Stimulated activated naive B cell treated with anti-CD40 and anti-IgM and Interleukin-4, amounts not matched to agents 10 μg/mL and 1 μg/mL and 100 μg/mL, for 72 hours (primary cell): ENCODE measurements around the gene ATP13A5.

Experiments
- ATAC-seq, 2 donors: fragments of 150-1000 bp; cut with Tn5 transposase; replicated peaks; 2 replicates each; pipeline ENCODE4 v1.10.0; 2021; ENCODE audit warnings: moderate library complexity in 1 of 2
- DNase-seq: peaks from one replicate; pipeline ENCODE4 v3.0.0; 2021
- H3K27ac Mint-ChIP-seq: one replicate; pipeline ENCODE4 v1.8.0; 2022; ENCODE audit warnings: mild to moderate bottlenecking, mixed read lengths
- H3K27me3 Mint-ChIP-seq, 2 donors: one replicate each; pipeline ENCODE4 v1.8.0; 2022; ENCODE audit warnings: mixed read lengths in 2 of 2
- H3K36me3 Mint-ChIP-seq, 2 donors: one replicate each; pipeline ENCODE4 v1.8.0; 2022; ENCODE audit warnings: mixed read lengths in 2 of 2, mild to moderate bottlenecking in 1 of 2
- H3K4me1 Mint-ChIP-seq, 2 donors: one replicate each; pipeline ENCODE4 v1.8.0; 2022; ENCODE audit warnings: mixed read lengths in 2 of 2, mild to moderate bottlenecking in 1 of 2
- H3K4me3 Mint-ChIP-seq, 2 donors: one replicate each; pipeline ENCODE4 v1.8.0; 2022; ENCODE audit warnings: mild to moderate bottlenecking in 2 of 2, mixed read lengths in 2 of 2, moderate library complexity in 1 of 2
- H3K9me3 Mint-ChIP-seq, 2 donors: one replicate each; pipeline ENCODE4 v1.8.0; 2022; ENCODE audit warnings: mixed read lengths in 2 of 2, mild to moderate bottlenecking in 1 of 2

Gene ATP13A5

DNA sequence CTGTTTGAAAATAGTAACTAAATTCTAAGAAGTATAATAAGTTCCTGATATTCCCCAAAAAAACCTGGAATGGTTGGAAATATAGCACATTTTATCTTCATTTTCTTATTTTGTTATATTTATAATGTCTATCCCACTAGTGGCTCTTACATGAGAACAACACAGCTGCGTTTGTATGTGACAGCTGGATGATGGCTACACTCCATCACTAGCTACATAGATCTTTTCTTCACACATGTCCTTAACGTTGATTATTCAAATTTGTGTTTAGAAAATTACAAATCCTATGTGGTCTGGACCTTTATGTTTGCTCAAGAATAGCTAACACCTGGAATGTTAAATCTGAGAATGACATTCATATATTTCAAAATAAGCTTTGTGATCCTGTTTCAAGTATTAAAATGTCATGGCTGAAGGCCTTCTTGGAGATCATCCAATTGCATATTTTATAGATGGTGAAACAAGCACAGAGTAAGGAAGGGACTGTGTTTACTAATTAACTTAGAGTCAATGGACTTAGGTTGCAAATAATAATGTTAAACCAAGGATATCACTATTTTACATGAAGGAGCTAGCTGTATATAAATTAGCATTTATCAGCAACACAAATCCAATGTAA, 60.8 kb downstream of the ATP13A5 start:
- H3K9me3 Mint-ChIP-seq: peaks cover 0 to 3% of the 10 kb centered on the region in 2 donors
- H3K27me3 Mint-ChIP-seq: no peaks in the 10 kb centered on the region
- H3K4me1 Mint-ChIP-seq: no peaks in the 10 kb centered on the region
- H3K27ac Mint-ChIP-seq: no peak overlapping the region
- H3K4me3 Mint-ChIP-seq: no peak overlapping the region
- H3K36me3 Mint-ChIP-seq: no peaks in the 10 kb centered on the region
- ATAC-seq (no peak), DNase-seq (no peak)

DNA sequence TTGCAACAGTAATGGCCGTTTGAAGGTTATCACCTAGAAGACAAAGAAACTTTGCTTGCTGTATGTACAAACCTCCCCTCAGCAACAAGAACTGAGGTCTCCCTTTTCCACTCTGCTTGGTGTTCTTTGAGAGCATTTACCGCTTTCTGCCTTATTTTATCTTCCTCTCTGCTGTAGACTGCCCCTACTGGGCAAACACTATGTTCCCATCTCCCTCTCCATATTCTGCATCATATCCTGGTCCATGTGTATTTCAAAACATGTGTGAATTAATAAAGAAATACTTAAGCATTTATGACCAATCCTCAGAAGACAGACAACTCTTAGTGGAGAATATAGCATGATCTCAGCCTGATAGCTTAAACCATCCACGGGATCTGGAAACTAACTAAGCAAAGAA, 64.4 kb downstream of the ATP13A5 start:
- H3K27ac Mint-ChIP-seq: no peak overlapping the region
- H3K4me1 Mint-ChIP-seq: no peaks in the 10 kb centered on the region
- no peaks in the 10 kb centered on the region for H3K36me3 Mint-ChIP-seq
- no peak for DNase-seq
- H3K9me3 Mint-ChIP-seq: peaks cover 0 to 3% of the 10 kb centered on the region in 2 donors
- no peak overlapping the region for H3K4me3 Mint-ChIP-seq
- H3K27me3 Mint-ChIP-seq: peaks cover 0 to 5% of the 10 kb centered on the region in 2 donors
- no peak for ATAC-seq

DNA sequence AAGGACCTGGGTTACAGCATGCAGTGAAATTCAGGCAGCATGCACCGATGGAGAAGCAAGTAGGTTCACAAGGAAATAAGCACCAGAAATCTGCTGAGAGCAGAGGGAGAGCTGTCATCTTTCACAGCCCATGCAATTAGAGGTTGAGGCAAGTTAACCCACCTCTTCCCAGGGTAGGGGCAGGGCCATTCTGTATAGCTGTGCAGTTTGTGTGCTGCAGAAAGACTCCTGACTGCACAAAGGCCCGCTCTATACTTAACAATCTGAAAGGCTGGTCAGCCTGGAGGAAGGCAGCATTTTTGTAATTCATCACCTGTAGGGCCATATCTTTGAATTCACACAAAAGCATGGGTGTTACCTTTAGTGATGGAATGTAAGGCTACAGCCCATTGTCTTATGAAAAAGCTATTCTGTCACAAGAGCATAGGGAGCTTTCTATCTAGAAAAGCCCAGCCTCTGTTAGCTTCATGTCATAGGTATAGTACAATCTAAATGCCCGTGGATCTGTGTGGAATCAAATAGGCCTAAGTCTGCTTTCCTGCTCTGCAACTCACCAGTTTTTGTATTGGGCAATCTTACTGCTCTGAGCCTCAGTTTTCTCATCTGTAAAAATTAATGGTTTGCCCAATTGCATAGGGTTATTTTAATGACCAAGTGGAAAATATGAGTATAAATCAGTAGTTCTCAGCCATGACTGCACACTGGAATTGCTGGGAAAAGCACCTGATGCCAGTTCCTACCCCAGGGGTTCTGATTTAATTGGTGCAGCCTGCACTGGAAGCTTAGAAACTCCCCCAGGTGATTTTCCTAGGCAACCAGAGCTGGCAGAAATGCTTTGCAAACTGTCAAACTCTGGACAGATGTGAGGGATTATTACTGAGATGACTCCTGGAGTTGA, 65.2 kb downstream of the ATP13A5 start:
- Mint-ChIP-seq H3K4me1 (no peaks in the 10 kb centered on the region), H3K36me3 (no peaks in the 10 kb centered on the region), H3K9me3 (peaks cover 0 to 3% of the 10 kb centered on the region in 2 donors), H3K27ac (no peak overlapping the region), H3K27me3 (peaks cover 0 to 5% of the 10 kb centered on the region in 2 donors), H3K4me3 (no peak overlapping the region)
- DNase-seq (no peak), ATAC-seq (no peak)

DNA sequence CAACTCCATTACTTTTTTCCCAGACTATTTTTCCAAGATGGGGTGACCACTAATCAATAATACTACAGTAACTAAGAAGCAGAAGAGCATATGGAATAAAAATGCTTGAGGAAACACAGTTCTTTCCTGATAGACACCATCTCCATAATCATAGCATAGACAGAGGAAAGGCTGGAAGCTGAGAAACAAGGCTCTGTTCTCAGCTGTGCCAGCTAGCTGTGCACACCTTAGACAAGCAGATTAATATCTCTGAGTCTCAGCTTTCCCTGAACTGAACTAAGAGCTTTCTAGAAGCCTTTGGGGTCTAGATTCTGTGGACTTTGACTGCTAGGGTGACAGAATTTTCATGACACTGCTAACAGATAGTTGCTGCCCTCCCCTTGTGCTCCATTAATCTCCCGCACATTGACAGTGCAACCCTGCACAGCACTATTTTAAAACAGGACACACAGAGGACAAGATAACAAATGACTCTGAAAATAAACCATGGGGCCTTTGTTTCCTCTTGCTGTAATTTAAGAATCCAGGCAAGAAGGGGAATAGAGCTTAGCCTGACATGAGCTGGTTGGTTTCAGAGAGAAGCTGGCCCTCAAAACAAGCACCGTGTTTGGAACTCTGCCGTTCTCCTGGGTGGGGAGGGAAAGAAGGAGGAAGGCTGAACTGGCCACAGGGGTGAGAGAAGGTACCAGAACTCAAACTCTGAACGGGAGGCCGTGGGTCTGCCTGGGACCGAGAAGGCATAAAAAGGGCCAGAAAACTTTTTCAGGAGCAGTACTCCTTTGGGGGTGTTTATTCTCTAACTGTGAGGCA, 67.4 kb downstream of the ATP13A5 start:
- Mint-ChIP-seq H3K36me3 (no peaks in the 10 kb centered on the region), H3K4me1 (no peaks in the 10 kb centered on the region), H3K27ac (no peak overlapping the region), H3K9me3 (peaks cover 0 to 3% of the 10 kb centered on the region in 2 donors), H3K4me3 (no peak overlapping the region), H3K27me3 (peaks cover 0 to 5% of the 10 kb centered on the region in 2 donors)
- DNase-seq: no peak
- no peak for ATAC-seq

DNA sequence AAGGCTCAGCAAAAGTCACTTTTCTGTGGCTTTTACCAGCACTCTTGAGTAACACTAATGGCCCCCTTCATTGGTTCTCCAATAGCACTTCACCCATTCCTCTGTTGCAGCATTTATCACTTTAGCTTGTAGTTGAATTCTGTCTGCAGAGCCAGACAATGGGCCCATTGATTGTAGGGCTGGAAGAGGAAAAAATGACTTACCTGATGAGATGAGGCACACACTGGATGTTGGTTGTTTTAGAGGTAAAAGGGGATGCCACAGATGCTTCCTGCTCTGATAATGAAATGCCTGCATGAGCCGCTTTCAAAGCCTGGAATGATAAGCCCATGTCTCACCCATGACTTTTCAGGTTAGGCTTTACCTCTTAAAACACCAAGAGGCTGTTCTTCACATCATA, 73.2 kb downstream of the ATP13A5 start:
- Mint-ChIP-seq H3K27ac (no peak overlapping the region), H3K9me3 (no peaks in the 10 kb centered on the region), H3K27me3 (peaks cover 0 to 9% of the 10 kb centered on the region in 2 donors), H3K36me3 (no peaks in the 10 kb centered on the region), H3K4me1 (no peaks in the 10 kb centered on the region), H3K4me3 (no peak overlapping the region)
- no peak for ATAC-seq
- no peak for DNase-seq

DNA sequence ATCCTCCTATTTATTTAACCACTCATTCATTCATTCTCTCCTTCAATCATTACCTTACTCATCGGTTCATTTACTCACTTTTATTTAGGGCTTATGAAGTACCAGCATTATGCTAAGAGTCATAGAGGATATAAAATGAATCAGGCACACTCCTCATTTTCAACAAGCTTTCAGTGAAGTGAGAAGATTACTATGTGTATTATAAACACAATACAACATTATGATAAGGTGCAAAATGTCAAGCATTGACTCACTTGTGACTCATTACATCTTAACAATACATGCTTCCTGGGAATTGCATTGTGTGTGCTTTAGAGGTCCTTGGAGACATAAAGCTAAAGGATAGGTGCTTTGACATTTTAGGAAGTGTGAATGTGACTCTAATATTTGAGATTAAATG, 77.1 kb downstream of the ATP13A5 start:
- Mint-ChIP-seq H3K27ac (no peak overlapping the region), H3K36me3 (no peaks in the 10 kb centered on the region), H3K9me3 (peaks cover 2 to 5% of the 10 kb centered on the region in 2 donors), H3K4me1 (no peaks in the 10 kb centered on the region), H3K27me3 (peaks cover 0 to 4% of the 10 kb centered on the region in 2 donors), H3K4me3 (no peak overlapping the region)
- DNase-seq (no peak), ATAC-seq (no peak)

DNA sequence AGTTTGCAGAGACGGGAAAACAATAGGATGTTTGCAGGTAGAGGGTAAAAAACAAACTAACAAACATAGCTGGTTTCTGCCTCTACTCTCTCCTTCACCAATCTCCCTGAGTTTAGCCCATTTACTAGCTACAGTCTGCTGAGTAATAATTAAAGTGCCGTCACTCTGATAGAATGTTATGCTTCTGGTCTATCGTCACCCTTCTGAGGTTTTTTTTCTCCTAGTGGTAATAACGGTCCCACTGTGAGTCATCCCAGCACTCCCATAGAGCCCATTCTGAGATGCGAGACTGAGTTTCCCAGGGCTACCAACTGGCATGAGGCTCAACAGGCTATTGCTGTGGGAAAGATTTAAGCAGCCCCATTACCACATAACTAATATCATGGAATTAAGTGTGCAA, 81.1 kb downstream of the ATP13A5 start:
- H3K36me3 Mint-ChIP-seq: no peaks in the 10 kb centered on the region
- ATAC-seq: no peak
- H3K9me3 Mint-ChIP-seq: peaks cover 6 to 13% of the 10 kb centered on the region in 2 donors
- H3K4me3 Mint-ChIP-seq: no peak overlapping the region
- no peak for DNase-seq
- no peak overlapping the region for H3K27ac Mint-ChIP-seq
- H3K27me3 Mint-ChIP-seq: no peaks in the 10 kb centered on the region
- H3K4me1 Mint-ChIP-seq: no peaks in the 10 kb centered on the region

DNA sequence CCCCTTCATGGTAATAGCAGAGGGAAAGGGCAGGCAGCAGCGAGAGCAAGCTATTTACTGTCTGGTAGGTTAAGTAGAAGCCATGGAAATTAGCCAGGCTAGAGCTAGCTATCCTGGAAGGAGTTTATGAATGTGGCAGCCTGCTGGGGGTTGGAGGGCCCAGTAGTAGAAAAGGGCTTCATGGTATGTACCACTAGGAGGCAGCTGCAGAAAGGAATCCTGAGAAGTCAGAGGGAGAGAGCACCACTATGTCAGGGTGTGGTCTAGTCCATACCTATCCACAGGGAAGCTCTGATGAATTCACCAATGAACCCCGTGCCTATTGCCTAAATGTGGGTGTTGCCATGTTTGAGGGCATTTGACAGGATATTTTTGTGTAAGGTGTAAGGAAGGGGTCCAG, 82.6 kb downstream of the ATP13A5 start:
- Mint-ChIP-seq H3K36me3 (no peaks in the 10 kb centered on the region), H3K27ac (no peak overlapping the region), H3K4me3 (no peak overlapping the region), H3K4me1 (no peaks in the 10 kb centered on the region), H3K27me3 (no peaks in the 10 kb centered on the region), H3K9me3 (peaks cover 13 to 20% of the 10 kb centered on the region in 2 donors)
- ATAC-seq (no peak), DNase-seq (no peak)

DNA sequence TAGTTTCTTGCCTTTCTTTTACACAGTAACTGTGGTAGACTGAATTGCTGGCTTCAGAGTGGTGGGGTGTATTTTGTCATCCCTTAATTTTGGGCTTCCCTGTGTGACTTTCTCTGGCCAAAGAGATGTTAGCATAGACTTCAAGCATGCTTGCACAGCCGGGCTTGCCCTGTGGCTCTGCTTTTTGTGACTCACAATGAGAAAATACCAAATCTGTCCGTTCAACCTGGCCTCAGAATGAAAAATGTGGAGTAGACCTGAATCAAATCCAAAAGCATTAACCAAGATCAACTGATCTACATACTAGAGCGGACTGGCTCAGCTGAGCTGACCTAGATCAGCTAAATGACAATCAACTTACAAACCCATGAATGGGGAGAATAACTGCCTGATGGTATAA, 86.2 kb downstream of the ATP13A5 start:
- DNase-seq (no peak), ATAC-seq (no peak)
- Mint-ChIP-seq H3K4me1 (no peaks in the 10 kb centered on the region), H3K9me3 (peaks cover 13 to 20% of the 10 kb centered on the region in 2 donors), H3K27ac (no peak overlapping the region), H3K27me3 (no peaks in the 10 kb centered on the region), H3K36me3 (no peaks in the 10 kb centered on the region), H3K4me3 (no peak overlapping the region)

DNA sequence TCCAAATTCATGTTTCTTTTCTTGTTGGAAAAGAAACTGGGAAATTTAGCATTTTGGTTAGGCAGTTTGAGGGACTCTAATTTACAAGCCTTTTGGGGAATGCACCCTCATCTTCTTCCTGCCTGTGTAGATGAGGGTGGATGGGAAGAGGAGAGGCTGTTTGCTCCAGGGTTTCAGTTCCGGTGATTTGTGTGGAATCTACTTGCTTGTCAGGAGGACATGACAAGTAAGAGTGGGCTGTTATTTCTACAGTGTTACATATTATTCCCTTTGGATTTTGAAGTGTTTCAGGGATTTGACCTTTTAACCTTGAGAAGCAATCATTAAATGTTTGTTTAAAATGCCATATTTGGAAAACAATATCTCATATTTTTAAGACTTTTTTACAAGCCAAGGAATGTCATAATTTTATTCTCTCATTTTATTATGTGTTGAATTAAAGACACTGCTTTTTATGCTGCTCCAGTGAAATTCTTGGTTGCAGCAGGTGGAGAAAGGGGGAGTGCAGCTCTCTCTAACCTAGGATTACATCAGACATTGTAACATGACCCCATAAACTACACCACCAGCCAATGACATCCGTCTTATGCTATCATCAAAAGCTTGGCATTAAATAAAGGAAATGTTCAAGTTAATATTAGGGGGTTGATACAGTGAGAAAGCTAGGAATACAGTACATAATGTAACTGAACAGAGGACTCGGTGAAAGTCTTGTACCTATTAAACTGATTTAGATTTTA, 107.3 kb downstream of the ATP13A5 start:
- H3K9me3 Mint-ChIP-seq: no peaks in the 10 kb centered on the region
- no peak overlapping the region for H3K4me3 Mint-ChIP-seq
- DNase-seq (no peak), ATAC-seq (no peak)
- H3K36me3 Mint-ChIP-seq: no peaks in the 10 kb centered on the region
- H3K27ac Mint-ChIP-seq: no peak overlapping the region
- H3K27me3 Mint-ChIP-seq: peaks cover 0 to 4% of the 10 kb centered on the region in 2 donors
- peaks cover 0 to 7% of the 10 kb centered on the region in 2 donors for H3K4me1 Mint-ChIP-seq

DNA sequence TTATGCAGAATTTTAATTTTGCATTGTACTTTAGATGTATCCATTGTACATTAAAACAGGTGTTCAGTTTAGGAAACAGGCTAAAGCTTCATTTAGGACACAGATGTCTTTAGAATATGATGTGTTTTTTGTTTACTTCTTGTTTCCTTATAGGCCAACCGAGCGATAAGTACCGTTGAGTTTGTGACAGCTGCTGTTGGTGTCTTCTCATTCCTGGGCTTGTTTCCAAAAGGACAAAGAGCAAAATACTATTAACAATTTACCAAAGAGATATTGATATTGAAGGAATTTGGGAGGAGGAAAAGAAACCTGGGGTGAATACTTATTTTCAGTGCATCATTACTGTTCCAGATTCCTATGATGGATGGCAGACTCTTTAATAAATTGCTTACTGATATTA, 108.1 kb downstream of the ATP13A5 start:
- DNase-seq: no peak
- H3K27ac Mint-ChIP-seq: no peak overlapping the region
- H3K4me1 Mint-ChIP-seq: peaks cover 0 to 7% of the 10 kb centered on the region in 2 donors
- H3K36me3 Mint-ChIP-seq: no peaks in the 10 kb centered on the region
- no peak overlapping the region for H3K4me3 Mint-ChIP-seq
- H3K9me3 Mint-ChIP-seq: no peaks in the 10 kb centered on the region
- peaks cover 0 to 4% of the 10 kb centered on the region in 2 donors for H3K27me3 Mint-ChIP-seq
- ATAC-seq: no peak

DNA sequence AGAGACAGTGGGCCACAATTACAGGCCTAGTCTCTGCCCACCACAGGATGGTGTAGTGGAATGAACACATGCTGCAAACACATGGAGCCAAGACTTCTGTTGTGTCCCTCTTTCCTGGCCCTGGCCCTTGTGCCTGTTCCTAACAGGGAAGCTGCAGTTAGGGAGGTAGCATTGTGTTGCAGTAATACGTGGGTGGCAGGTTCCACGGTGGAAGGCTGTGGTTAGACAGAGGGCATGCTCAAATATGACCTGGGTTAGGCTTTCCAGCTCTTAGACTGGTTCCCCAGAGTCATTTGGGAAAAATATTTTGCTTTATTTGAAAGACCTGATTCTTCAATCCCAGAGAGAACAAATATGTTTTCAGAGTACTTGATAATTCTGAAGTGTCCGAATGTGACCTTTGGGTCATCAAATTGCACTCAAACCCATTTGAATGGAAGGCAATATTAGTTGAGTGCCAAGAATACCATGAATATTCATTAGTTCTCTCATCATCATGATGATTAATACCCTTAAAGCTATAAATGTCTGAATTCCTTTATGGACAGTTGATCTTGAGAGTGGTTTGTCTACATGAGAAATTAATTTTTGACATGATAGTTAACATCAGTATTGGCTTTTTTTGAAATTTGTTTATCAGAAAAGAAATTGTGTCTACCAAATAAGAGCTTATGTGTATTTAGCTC, 109.1 kb downstream of the ATP13A5 start:
- Mint-ChIP-seq H3K9me3 (no peaks in the 10 kb centered on the region), H3K36me3 (no peaks in the 10 kb centered on the region), H3K27ac (no peak overlapping the region), H3K4me1 (peaks cover 0 to 4% of the 10 kb centered on the region in 2 donors), H3K4me3 (no peak overlapping the region), H3K27me3 (peaks cover 0 to 4% of the 10 kb centered on the region in 2 donors)
- DNase-seq (no peak), ATAC-seq (no peak)

DNA sequence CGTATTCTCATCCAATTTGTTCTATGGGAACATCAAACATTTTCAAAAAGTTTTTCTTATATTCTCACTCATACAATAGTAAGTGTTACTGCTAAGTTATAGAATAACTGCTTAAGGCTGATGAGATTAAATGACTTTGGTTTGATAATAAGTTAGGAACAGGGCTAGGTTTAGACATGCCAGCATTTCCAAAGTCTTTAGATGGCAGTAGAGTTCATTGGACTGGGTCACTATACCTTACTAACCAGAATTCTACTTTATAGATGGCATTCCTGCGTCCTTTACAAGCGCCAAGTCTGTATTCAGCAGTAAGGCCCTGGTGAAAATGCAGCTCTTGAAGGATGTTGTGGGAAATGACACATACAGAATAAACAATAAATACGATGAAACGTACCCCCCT, 115.8 kb downstream of the ATP13A5 start:
- H3K36me3 Mint-ChIP-seq: no peaks in the 10 kb centered on the region
- no peak overlapping the region for H3K27ac Mint-ChIP-seq

More for the DNA sequence above, 115.8 kb downstream of the ATP13A5 start:
- no peaks in the 10 kb centered on the region for H3K9me3 Mint-ChIP-seq
- H3K4me3 Mint-ChIP-seq: no peak overlapping the region
- no peaks in the 10 kb centered on the region for H3K4me1 Mint-ChIP-seq
- no peak for DNase-seq
- H3K27me3 Mint-ChIP-seq: no peaks in the 10 kb centered on the region
- no peak for ATAC-seq
